GM21528 (cell line): ENCODE results near the gene CYP2C19.
"Not testable (repeated sequence)": the region's sequence is repeated elsewhere in the genome, so short reads cannot be mapped to it uniquely, and the experiment has no call there.

Source experiments
- ATAC-seq: cut with Tn5 transposase; IDR thresholded peaks from one replicate; pipeline ENCODE4 v1.9.1; 2021; ENCODE audit warnings: mild to moderate bottlenecking, moderate library complexity; ENCODE audit not compliant: unreplicated experiment, low FRiP score

CYP2C19 gene

DNA sequence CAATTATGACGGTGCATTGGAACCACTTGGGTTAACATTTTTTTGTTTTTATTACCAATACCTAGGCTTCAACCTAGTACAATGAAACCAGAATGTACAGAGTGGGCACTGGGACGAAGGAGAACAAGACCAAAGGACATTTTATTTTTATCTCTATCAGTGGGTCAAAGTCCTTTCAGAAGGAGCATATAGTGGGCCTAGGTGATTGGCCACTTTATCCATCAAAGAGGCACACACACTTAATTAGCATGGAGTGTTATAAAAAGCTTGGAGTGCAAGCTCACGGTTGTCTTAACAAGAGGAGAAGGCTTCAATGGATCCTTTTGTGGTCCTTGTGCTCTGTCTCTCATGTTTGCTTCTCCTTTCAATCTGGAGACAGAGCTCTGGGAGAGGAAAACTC lies at the start of gene CYP2C19:
Gene CYP2C19, plus strand, starts transcription at position 289 of the 400 bp plus-strand sequence. Its CDS starts 25 bp downstream, at position 314.
- ATAC-seq, result no peak

- ATAC-seq, result no peak
Measured at GRCh38 chr10:94725871-94726270, 36.6 kb upstream of the CYP2C19 start.

GRCh38 chr10:94735197-94735596 lies 27.3 kb upstream of the CYP2C19 start:
- ATAC-seq, result no peak

DNA sequence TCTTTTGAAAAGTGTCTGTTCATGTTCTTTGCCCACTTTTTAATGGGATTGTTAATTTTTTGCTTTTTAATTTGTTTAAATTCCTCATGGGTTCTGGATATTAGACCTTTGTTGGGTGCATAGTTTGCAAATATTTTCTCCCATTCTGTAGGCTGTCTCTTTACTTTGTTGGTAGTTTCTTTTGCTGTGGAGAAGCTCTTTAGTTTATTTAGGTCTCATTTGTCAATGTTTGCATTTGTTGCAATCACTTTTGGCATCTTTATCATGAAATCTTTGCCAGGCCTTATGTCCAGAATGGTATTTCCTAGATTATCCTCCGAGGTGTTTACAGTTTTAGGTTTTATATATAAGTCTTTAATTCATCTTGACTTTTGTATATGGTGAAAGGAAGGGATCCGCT lies 23.9 kb upstream of the CYP2C19 start:
- ATAC-seq, result no peak

- ATAC-seq, result no peak
Measured at GRCh38 chr10:94747137-94747536, 15.3 kb upstream of the CYP2C19 start.

GRCh38 chr10:94747838-94748237 lies 14.6 kb upstream of the CYP2C19 start:
- ATAC-seq, result no peak

GRCh38 chr10:94757916-94758315 lies 4.6 kb upstream of the CYP2C19 start:
- ATAC-seq, result no peak

- no peak for ATAC-seq
Measured at GRCh38 chr10:94760586-94761178, 1.8 kb upstream of the CYP2C19 start.

GRCh38 chr10:94775425-94775824 lies 12.9 kb downstream of the CYP2C19 start:
- not testable (repeated sequence) for ATAC-seq

DNA sequence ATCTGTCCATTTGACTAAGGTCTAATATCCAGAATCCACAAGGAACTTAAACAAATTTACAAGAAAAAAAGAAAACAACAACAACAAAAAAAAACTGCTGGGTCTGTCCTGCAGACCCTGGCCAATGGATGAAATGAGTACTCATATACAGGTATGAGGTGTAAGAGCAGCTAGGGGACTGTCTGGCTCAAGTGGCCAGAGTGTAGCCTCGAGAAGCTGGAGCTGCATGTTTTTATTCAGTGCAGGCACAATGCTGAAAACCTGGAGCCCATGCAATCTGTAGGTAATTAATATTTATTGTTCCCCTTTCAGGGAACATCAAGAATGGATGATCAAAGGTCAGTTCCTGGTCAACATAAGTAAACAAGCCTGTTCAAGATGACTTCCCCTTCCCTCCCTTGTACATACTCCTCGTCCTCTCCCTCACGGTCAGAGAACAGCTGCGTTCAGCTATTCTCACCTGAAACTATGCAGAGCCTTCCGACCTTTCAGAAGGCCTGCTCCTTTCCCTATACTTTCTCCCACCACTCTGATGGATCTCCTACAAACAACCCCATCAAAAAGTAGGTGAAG lies 15.5 kb downstream of the CYP2C19 start:
- ATAC-seq, result no peak

GRCh38 chr10:94780844-94781243 lies 18.4 kb downstream of the CYP2C19 start:
- no peak for ATAC-seq

DNA sequence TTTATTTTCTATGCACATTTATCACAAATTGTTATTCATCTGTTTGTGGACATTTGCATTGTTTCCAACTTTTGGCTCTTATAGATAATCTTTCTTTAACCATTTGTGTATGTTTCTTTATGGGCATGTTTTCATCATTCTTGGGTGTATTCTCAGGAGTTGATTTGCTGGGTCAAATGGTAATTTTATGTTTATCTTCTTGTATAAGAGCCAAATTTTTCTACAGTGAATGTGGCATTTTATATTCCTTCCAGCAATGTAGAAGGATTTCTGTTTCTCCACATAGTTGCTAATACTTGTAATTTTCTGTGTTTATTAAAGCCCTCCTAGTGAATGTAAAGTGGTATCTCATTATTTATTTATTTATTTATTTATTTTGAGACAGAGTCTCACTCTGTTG lies 21.8 kb downstream of the CYP2C19 start:
- no peak for ATAC-seq

DNA sequence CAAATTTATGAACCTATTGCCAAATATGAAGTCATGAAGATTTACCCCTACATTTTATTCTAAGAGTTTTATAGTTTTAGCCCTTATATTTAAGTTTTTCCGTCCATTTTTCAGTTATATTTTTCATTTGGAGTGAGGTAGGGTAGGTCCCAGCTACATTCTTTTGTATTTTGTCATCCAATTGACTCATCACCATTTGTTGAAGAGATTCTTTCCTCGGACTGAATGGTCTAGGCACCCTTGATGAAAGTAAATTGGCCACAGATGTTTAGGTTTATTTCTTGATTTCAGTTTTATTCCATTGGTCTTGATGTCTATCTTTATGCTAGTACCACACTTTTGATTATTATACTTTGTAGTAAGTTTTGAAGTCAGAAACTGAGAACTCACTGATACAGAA lies 22.7 kb downstream of the CYP2C19 start:
- no peak for ATAC-seq

DNA sequence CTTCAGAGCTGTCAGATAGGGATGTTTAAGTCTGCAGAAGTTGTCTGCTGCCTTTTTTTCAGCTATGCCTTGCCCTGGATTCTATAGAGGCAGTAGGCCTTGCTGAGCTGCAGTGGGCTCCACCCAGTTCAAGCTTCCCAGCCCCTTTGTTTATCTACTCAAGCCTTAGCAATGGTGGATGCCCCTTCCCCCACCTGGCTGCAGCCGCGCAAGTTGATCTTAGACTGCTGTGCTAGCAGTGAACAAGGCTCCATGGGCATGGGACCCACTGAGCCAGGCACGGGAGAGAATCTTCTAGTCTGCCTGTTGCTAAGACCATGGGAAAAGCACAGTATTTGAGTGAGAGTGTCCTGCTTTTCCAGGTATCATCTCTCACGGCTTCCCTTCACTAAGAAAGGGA lies 38.1 kb downstream of the CYP2C19 start:
- not testable (repeated sequence) for ATAC-seq

GRCh38 chr10:94803307-94803706 lies 40.8 kb downstream of the CYP2C19 start:
- no peak for ATAC-seq

- not testable (repeated sequence) for ATAC-seq
Measured at GRCh38 chr10:94830025-94830424, 67.5 kb downstream of the CYP2C19 start.

DNA sequence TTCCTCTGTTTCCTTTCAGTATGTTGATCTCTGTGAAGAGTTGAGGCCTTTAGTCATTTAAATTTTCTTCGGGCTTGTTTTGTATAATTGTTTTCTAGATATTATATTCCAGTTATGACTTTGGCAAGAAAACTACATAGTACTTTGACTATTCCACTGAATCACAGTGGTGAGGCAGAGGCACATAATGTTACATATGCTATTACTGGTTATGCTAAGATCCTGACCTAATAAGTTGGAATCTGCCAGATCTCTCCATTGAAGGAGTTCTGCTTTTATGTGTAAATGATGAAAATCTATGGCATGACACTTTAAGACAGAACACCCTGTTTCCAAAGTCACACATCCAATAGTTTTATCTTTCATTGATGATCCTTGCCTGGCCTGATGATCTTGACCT lies 83.7 kb downstream of the CYP2C19 start:
- ATAC-seq, result no peak

- no peak for ATAC-seq
Measured at GRCh38 chr10:94850766-94851165, 88.3 kb downstream of the CYP2C19 start.

DNA sequence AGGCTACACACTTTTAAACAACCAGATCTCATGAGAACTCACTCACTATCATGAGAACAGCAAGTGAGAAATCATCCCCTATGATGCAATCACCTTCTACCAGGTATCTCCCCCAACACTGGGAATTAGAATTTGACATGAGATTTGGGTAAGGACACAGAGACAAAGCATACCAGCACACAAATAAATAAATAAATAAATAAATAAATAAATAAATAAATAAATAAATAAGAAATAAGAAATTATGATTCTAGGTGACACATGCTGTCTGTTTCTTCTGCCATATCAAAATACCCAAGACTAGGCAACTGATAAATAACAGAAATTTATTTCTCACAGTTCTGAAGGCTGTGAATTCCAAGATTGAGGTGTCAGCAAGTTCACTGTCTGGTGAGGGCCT lies 88.8 kb downstream of the CYP2C19 start:
- ATAC-seq, result no peak

DNA sequence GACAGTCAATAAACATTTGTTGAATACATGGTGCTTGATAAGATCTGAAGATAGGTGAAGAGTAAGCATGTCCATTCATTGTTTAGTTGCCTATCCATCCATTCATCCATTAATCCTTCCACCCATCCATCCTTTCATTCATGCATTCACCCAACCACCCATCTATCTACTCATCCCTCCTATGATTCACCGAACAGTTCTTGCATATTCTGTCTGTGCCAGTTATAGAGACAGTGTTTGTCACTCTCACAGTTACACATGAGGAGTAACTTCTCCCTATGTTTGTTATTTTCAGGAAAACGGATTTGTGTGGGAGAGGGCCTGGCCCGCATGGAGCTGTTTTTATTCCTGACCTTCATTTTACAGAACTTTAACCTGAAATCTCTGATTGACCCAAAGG lies 90.0 kb downstream of the CYP2C19 start:
- no peak for ATAC-seq

GRCh38 chr10:94853065-94853464 lies 90.6 kb downstream of the CYP2C19 start:
- no peak for ATAC-seq

- no peak for ATAC-seq
Measured at GRCh38 chr10:94858005-94858404, 95.5 kb downstream of the CYP2C19 start.

- ATAC-seq, result no peak
Measured at GRCh38 chr10:94859086-94859485, 96.6 kb downstream of the CYP2C19 start.
